IPS DF 6.9 (cell line): ENCODE data around the gene ALDH3A2.
A peak's percentile ranks its signal among the peaks of the same experiment; 100 is the strongest.
"Not testable (repeated sequence)": the region's sequence is repeated elsewhere in the genome, so short reads cannot be mapped to it uniquely, and the experiment has no call there.

Source experiments
- DNase-seq: peaks from one replicate; pipeline ENCODE4 v3.0.0-alpha.2; 2013; ENCODE audit warnings: low read depth, low spot score
- H3K27ac ChIP-seq: one replicate; pipeline ENCODE4 v1.5.1; 2013; ENCODE audit warnings: low read length, control low read depth
- H3K27me3 ChIP-seq: 2 replicates; pipeline ENCODE4 v1.6.1; 2013; ENCODE audit warnings: mild to moderate bottlenecking, low read length; ENCODE audit not compliant: control insufficient read depth, insufficient read depth
- H3K36me3 ChIP-seq: 2 replicates; pipeline ENCODE4 v1.6.1; 2013; ENCODE audit warnings: low read length; ENCODE audit not compliant: control insufficient read depth, insufficient read depth
- H3K4me1 ChIP-seq: 2 replicates; pipeline ENCODE4 v1.6.1; 2013; ENCODE audit warnings: low read length; ENCODE audit not compliant: control insufficient read depth, insufficient read depth
- H3K4me3 ChIP-seq: 2 replicates; pipeline ENCODE4 v1.5.1; 2013; ENCODE audit warnings: mild to moderate bottlenecking, low read length
- H3K9me3 ChIP-seq: 2 replicates; pipeline ENCODE4 v1.6.1; 2013; ENCODE audit warnings: low read length, inconsistent platforms; ENCODE audit not compliant: control insufficient read depth, insufficient read depth
- WGBS: extraction: QIAGEN DNeasy Blood & Tissue Kit; methylation state at CpG from one replicate; pipeline ENCODE4 v1.1.7; 2013; ENCODE audit warnings: mixed read lengths, missing lambda C conversion rate; ENCODE audit not compliant: insufficient read length, insufficient coverage; 5-methylcytosine and 5-hydroxymethylcytosine counted together

ALDH3A2 gene

DNA sequence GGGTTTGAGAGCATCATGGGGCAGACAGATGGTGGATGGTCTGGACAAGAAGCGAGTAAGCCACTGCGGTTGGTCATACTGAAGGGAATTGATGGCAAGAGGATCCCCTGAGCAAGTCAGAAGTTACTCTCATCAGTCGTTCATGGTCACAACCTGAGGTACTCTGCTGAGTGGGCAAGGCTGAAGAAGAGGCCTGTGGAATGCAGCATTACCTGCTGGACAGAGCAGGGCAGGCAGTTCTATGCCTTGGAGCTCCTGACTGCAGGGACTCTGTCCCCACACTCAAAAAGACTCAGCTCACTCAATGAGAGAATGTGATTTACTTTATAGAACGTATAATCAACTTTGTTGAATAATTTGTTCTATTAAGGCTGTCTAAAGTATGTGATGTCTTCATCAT is 28.3 kb downstream of the ALDH3A2 start:
- Histone ChIP-seq H3K36me3 (peaks cover 15% of the 10 kb centered on the region; the same call in 1 of the 2 replicates), H3K27ac (no peak overlapping the region), H3K4me1 (no peaks in the 10 kb centered on the region), H3K9me3 (peaks cover 6% of the 10 kb centered on the region), H3K4me3 (no peak overlapping the region), H3K27me3 (no peaks in the 10 kb centered on the region)
- no CpG with 5 or more reads among the region's 4 CpGs for WGBS
- DNase-seq: no peak

DNA sequence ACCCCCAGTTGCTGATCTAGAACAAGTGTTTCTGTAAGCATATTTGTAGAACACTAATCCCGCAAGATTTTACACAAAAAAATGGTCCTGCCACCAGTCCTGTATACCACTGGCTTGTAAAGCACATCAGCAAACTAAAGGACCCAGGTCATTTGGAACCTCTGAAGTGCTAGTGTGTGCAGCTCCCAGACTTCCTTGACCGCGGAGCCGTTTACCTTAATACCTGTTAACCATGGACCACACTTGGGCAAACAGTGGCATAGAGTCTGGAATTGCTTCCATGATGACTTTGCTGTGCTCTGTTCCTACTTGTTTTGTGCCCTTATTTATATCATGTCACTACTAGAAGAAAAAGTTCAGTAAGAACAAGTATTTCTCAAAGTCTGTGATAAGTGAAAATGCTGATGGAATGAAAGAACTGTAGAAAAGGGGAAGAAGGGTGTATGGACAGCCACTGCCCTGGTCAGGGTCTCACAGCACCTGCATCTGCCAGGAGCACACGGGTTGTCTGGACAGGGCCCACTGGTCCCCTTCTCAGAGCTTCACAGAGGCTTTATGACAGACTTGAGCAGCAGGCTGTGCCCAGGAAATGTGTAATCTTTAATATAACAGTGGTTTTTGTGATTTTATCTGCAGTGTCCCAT is 29.3 kb downstream of the ALDH3A2 start:
- Histone ChIP-seq H3K9me3 (peaks cover 6% of the 10 kb centered on the region), H3K36me3 (peaks cover 15% of the 10 kb centered on the region; the same call in 1 of the 2 replicates), H3K4me1 (no peaks in the 10 kb centered on the region), H3K27me3 (no peaks in the 10 kb centered on the region), H3K4me3 (no peak overlapping the region), H3K27ac (no peak overlapping the region)
- WGBS: no CpG with 5 or more reads among the region's 5 CpGs
- DNase-seq: peak; percentile 9

DNA sequence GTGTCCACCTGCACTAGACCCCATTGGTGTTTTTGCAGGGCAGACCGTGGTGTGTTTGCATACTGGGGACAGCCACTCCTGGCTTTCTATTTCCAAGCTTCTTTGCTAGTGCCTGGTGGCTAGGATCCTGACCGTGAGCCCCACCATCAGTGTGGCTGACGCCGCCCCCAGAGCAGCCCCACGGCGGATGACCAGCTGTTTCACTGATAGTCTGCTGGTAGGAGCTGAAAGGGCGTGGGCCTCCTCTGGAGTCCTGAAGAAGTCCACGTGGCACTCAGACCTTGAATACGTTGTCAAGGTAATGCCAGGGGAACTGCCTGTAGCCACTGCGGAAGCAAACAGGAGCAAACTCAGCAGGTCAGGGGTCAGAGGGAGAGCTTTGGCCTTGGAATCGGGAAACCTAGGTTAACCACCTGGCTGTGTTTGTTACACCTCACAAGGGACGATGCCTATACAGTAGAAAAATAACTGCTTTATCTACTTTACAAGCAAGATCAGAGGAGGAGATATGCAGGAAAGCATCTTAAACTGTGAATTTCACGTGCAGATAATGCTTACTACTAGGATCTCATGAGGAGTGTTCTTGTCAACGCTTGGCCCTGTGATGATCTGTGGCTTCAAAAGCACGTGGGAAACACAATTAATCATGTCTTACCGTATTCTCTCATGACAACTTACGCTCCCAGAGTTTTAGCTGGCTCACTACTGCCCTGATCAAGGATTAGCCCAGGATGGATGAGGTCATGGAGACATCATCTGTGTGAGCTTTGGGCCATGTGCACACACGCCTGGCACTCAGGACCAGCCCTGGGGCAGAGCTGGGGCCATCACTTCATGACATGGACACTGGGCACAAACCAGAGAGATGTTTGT is 30.3 kb downstream of the ALDH3A2 start:
- no peaks in the 10 kb centered on the region for H3K4me1 ChIP-seq
- no peak overlapping the region for H3K4me3 ChIP-seq
- DNase-seq: no peak
- peaks cover 6% of the 10 kb centered on the region for H3K9me3 ChIP-seq
- no peak overlapping the region for H3K27ac ChIP-seq
- no CpG with 5 or more reads among the region's 18 CpGs for WGBS
- peaks cover 15% of the 10 kb centered on the region; the same call in 1 of the 2 replicates for H3K36me3 ChIP-seq
- H3K27me3 ChIP-seq: no peaks in the 10 kb centered on the region

DNA sequence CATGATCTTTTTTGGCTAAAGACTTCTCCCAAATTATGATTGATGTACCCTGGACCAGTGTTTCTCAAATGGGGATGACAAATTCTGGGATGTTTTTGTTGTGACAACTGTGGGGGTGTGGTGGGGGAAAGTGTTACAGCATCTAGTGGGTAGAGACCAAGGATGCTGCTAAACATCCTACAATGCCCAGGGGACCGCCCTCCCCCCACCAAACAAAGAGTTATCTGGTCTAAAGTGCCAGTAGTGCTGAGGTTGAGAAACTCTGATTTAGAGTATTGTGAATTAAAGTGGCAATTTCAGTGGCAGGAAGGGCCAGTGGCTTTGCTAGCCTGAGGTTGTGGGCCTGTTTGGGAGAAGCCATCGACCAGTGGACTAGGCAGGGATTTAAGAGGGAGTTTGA is 34.6 kb downstream of the ALDH3A2 start:
- no peak overlapping the region for H3K27ac ChIP-seq
- H3K36me3 ChIP-seq: peaks cover 7% of the 10 kb centered on the region; the same call in 1 of the 2 replicates
- no peaks in the 10 kb centered on the region for H3K27me3 ChIP-seq
- no peak overlapping the region for H3K4me3 ChIP-seq
- H3K4me1 ChIP-seq: no peaks in the 10 kb centered on the region
- H3K9me3 ChIP-seq: peaks cover 1% of the 10 kb centered on the region; the same call in 1 of the 2 replicates
- no peak for DNase-seq
- WGBS: no CpG with 5 or more reads among the region's 2 CpGs

DNA sequence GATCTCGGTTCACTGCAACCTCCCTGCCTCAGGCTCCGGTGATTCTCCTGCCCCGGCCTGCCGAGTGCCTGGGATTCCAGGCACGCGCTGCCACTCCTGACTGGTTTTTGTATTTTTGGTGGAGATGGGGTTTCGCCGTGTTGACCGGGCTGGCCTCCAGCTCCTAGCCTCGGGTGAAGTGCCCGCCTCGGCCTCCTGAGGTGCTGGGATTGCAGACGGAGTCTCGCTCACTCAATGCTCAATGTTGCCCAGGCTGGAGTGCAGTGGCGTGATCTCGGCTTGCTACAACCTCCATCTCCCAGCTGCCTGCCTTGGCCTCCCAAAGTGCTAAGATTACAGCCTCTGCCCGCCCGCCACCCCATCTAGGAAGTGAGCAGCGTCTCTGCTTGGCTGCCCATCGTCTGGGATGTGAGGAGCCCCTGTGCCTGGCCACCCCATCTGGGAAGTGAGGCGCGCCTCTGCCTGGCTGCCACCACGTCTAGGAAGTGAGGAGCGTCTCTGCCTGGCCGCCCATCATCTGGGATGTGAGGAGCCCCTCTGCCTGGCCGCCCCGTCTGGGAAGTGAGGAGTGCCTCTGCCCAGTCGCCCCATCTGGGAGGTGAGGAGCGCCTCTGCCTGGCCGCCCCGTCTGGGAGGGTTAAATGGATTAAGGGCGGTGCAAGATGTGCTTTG is 36.5 kb downstream of the ALDH3A2 start:
- H3K4me1 ChIP-seq, H3K27me3 ChIP-seq, H3K27ac ChIP-seq, H3K9me3 ChIP-seq, H3K36me3 ChIP-seq, H3K4me3 ChIP-seq, DNase-seq: not testable (repeated sequence)
- WGBS: no CpG with 5 or more reads among the region's 32 CpGs

DNA sequence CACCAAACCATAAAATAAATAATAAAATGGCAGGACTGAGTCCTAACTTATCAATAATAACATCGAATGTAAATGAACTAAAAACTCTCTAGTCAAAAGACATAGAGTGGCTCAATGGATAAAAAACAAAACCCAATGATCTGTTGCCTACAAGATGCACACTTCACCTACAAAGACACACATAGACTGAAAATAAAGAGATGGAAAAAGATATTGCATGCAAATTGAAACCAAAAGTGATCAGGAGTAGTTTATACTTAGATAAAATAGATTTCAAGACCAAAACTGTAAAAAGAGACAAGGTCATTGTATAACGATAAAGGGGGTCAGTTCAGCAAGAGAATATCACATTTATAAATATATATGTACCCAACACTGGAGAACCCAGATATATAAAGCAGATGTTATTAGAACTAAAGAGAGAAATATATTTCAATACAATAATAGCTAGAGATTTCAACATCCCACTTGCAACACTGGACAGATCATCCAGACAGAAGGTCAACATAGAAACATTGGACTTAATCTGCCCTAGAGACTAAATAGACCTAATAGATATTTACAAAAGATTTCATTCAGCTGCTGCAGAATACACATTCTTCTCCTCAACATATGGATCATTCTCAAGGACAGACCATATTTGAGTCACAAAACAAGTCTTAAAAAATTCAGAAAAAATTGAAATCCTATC is 38.0 kb downstream of the ALDH3A2 start:
- Histone ChIP-seq H3K4me1 (no peaks in the 10 kb centered on the region), H3K27ac (no peak overlapping the region), H3K27me3 (no peaks in the 10 kb centered on the region), H3K36me3 (no peaks in the 10 kb centered on the region), H3K9me3 (no peaks in the 10 kb centered on the region; the same call in 1 of the 2 replicates), H3K4me3 (no peak overlapping the region)
- WGBS: no CpG with 5 or more reads among the region's 2 CpGs
- DNase-seq: no peak

DNA sequence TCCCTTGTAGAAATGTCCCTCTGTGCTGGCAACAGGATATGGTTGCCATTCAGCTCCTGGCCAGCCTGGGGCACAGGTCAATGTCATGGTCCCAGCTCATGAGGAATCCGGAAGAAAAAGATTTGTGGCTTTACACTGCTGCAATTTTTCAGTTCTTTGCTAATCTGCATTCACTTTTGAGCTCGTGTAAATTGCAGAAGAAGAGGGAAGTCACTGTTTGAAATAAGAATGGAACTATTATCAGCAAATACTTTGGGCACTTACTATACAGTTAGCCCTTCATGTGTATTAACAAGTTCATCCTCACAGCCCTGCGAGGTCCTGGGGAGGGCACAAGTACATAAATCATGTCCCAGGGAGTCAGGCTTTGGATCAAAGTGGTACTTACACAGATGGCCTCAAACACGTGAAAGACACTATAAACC is 53.7 kb downstream of the ALDH3A2 start:
- no peak overlapping the region for H3K27ac ChIP-seq
- no peaks in the 10 kb centered on the region for H3K36me3 ChIP-seq
- no CpG with 5 or more reads among the region's 4 CpGs for WGBS
- H3K27me3 ChIP-seq: no peaks in the 10 kb centered on the region
- no peak for DNase-seq
- peaks cover 8% of the 10 kb centered on the region for H3K4me1 ChIP-seq
- H3K9me3 ChIP-seq: no peaks in the 10 kb centered on the region
- H3K4me3 ChIP-seq: no peak overlapping the region

DNA sequence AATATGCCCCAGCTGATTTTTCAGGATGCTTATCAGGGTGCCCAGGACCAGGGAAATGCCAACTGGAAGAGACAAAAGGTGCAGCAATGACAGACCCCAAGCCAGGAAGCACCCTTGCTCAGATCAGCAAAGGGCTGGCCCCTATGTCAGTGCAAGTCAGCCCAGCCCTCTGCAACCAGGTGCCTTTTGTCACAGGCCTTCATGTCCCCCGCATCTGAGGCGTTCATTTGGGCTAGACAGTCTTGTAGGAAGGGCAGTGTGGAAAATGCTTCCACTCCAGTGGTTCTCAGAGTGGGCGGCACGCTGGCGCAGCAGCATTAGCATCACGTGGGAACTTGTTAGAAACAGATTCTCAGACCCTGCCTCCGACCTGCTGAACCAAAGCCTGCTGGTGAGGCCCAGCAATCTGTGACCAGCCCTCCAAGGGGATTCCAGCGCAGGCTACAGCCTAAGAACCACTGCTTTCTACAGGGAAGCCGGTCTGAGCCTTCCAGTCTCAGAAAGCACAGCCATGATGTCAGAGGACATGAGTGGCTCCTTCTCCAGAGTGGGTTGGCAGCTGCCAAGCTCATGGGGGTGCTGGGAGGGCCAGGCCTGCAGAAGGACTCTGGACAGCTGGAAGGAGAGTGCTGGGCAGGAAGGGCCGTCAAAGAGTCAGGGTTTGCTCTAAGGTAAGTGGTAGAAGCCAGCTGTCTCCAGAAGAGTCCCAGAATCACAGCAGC is 54.7 kb downstream of the ALDH3A2 start:
- DNase-seq: no peak
- Histone ChIP-seq H3K4me1 (peaks cover 8% of the 10 kb centered on the region), H3K4me3 (no peak overlapping the region), H3K27ac (no peak overlapping the region), H3K27me3 (no peaks in the 10 kb centered on the region), H3K9me3 (no peaks in the 10 kb centered on the region), H3K36me3 (no peaks in the 10 kb centered on the region; the same call in 1 of the 2 replicates)
- no CpG with 5 or more reads among the region's 10 CpGs for WGBS

DNA sequence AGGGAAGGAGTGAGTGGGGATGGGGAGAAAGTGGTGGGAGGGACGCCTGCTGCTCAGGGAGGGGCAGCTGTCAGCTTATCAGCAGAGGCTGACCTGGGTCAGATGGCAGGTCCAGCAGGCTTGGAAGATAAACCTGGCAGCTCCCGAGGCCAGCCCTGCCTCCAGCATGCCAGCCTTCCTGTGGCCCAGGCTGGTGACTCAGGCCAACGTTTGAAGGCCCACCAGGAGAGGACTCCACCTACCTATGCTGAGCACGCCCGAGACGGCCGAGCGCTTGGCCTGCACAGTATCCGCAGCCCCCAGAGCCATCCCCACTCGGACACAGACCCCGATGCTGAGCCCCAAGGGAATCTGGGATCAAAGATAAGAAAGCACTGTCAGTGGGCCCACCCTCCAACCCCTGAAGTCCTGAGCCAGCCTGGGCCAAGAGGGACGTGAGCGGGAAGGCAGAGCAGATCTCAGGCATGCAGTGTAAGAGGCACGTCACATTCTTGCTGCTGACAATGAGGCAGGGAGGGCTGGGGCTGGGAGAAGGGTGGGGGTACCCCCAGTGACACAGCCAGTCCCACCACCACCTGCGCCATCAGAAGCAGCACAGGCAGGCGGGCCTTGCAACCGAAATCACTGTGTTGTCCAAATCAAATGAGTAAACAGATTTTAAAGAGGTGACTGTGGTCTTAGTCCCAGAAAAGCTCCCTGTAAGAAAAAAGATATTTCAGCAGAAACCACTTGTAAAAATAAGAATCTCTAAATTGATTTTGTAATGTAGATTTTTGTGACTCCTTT is 55.5 kb downstream of the ALDH3A2 start:
- DNase-seq: no peak
- WGBS: no CpG with 5 or more reads among the region's 17 CpGs

More for the DNA sequence above, 55.5 kb downstream of the ALDH3A2 start:
- Histone ChIP-seq H3K27ac (no peak overlapping the region), H3K9me3 (no peaks in the 10 kb centered on the region), H3K4me3 (no peak overlapping the region), H3K4me1 (peaks cover 8% of the 10 kb centered on the region), H3K36me3 (no peaks in the 10 kb centered on the region; the same call in 1 of the 2 replicates), H3K27me3 (no peaks in the 10 kb centered on the region)
